Mesenchymal stem cell (in vitro differentiated cells and primary cell): ENCODE results near the gene GNPNAT1.
A peak's percentile ranks its signal among the peaks of the same experiment; 100 is the strongest.

Experiments used
- DNase-seq: peaks from one replicate; pipeline ENCODE4 v3.0.0-alpha.2; 2013
- H2AFZ ChIP-seq: one replicate; pipeline ENCODE4 v1.6.1; 2013; ENCODE audit warnings: low read depth, mild to moderate bottlenecking, control low read depth, inconsistent platforms, low read length, moderate library complexity
- H2AK5ac ChIP-seq: 2 replicates; pipeline ENCODE4 v1.6.1; 2013; ENCODE audit warnings: low read length, moderate library complexity, mild to moderate bottlenecking, inconsistent platforms; ENCODE audit not compliant: severe bottlenecking
- H2BK120ac ChIP-seq: one replicate; pipeline ENCODE4 v1.6.1; 2013; ENCODE audit warnings: low read depth, mild to moderate bottlenecking, inconsistent platforms, low read length, moderate library complexity
- H2BK12ac ChIP-seq, 2 experiments: one replicate each; pipeline ENCODE4 v1.6.1; 2013; ENCODE audit warnings: inconsistent platforms in 2 of 2, low read length in 2 of 2, mild to moderate bottlenecking in 2 of 2, moderate library complexity in 2 of 2, control low read depth in 1 of 2
- H2BK15ac ChIP-seq: one replicate; pipeline ENCODE4 v1.6.1; 2013; ENCODE audit warnings: mild to moderate bottlenecking, low read depth, inconsistent platforms; ENCODE audit not compliant: poor library complexity, severe bottlenecking
- H2BK5ac ChIP-seq: 2 replicates; pipeline ENCODE4 v1.6.1; 2013; ENCODE audit warnings: low read depth, mild to moderate bottlenecking, low read length, control low read depth, inconsistent platforms; ENCODE audit not compliant: poor library complexity, severe bottlenecking
- H3K14ac ChIP-seq, 2 experiments: one replicate each; pipeline ENCODE4 v1.6.1; 2013; ENCODE audit warnings: inconsistent platforms in 2 of 2, low read length in 2 of 2, control low read depth in 1 of 2, mild to moderate bottlenecking in 1 of 2, moderate library complexity in 1 of 2
- H3K18ac ChIP-seq, 2 experiments: one replicate each; pipeline ENCODE4 v1.6.1; 2013; ENCODE audit warnings: inconsistent platforms in 2 of 2, low read length in 2 of 2, control low read depth in 1 of 2, low read depth in 1 of 2, mild to moderate bottlenecking in 1 of 2
- H3K23ac ChIP-seq, 2 experiments: one replicate each; pipeline ENCODE4 v1.6.1; 2013; ENCODE audit warnings: inconsistent platforms in 2 of 2, low read length in 2 of 2, mild to moderate bottlenecking in 2 of 2, moderate library complexity in 2 of 2, control low read depth in 1 of 2
- H3K27ac ChIP-seq: 2 replicates; pipeline ENCODE4 v1.5.1; 2013; ENCODE audit warnings: mild to moderate bottlenecking, moderate library complexity, low read length, control low read depth, inconsistent platforms; ENCODE audit not compliant: poor library complexity, severe bottlenecking
- H3K27me3 ChIP-seq, 2 experiments: 2 replicates each; pipeline versions ENCODE4 v1.6.1 to v1.7.0; 2013; ENCODE audit warnings: low read length in 2 of 2, mild to moderate bottlenecking in 2 of 2, moderate library complexity in 2 of 2, control low read depth in 1 of 2, inconsistent platforms in 1 of 2; ENCODE audit not compliant: control insufficient read depth in 1 of 2, insufficient read depth in 1 of 2
- H3K36me3 ChIP-seq, 2 experiments: 2 replicates each; pipeline versions ENCODE4 v1.6.1 to v1.7.0; 2013; ENCODE audit warnings: low read length in 2 of 2, control low read depth in 1 of 2, inconsistent platforms in 1 of 2, low read depth in 1 of 2, mild to moderate bottlenecking in 1 of 2; ENCODE audit not compliant: insufficient read depth in 2 of 2, control insufficient read depth in 1 of 2
- H3K4ac ChIP-seq, 2 experiments: one replicate each; pipeline ENCODE4 v1.6.1; 2013; ENCODE audit warnings: inconsistent platforms in 2 of 2, low read length in 2 of 2, mild to moderate bottlenecking in 2 of 2, moderate library complexity in 2 of 2, control low read depth in 1 of 2, low read depth in 1 of 2
- H3K4me1 ChIP-seq: 2 replicates; pipeline ENCODE4 v1.6.1; 2013; ENCODE audit warnings: low read depth, low read length, control low read depth; ENCODE audit not compliant: control insufficient read depth, insufficient read depth
- H3K4me2 ChIP-seq: 2 replicates; pipeline ENCODE4 v1.6.1; 2013; ENCODE audit warnings: low read length, mild to moderate bottlenecking, inconsistent platforms; ENCODE audit not compliant: poor library complexity, severe bottlenecking
- H3K4me3 ChIP-seq, 2 experiments: 2 replicates each; pipeline versions ENCODE4 v1.5.1 to v1.7.0; 2013; ENCODE audit warnings: low read length in 2 of 2, mild to moderate bottlenecking in 2 of 2, control low read depth in 1 of 2, low read depth in 1 of 2; ENCODE audit not compliant: insufficient read depth in 1 of 2
- H3K79me1 ChIP-seq: replicated peaks from 2 replicates; pipeline ENCODE4 v1.6.1; 2013; ENCODE audit warnings: mild to moderate bottlenecking, control low read depth, low read length, inconsistent platforms; ENCODE audit not compliant: poor library complexity, severe bottlenecking
- H3K9ac ChIP-seq: 2 replicates; pipeline ENCODE4 v1.7.0; 2013; ENCODE audit warnings: mild to moderate bottlenecking, low read length, moderate library complexity
- H3K9me3 ChIP-seq: 2 replicates; pipeline ENCODE4 v1.7.0; 2013; ENCODE audit warnings: mild to moderate bottlenecking, low read length; ENCODE audit not compliant: control insufficient read depth
- H4K8ac ChIP-seq: one replicate; pipeline ENCODE4 v1.6.1; 2013; ENCODE audit warnings: inconsistent platforms, mild to moderate bottlenecking, low read length, moderate library complexity
- H4K91ac ChIP-seq: one replicate; pipeline ENCODE4 v1.6.1; 2013; ENCODE audit warnings: mild to moderate bottlenecking, low read length, inconsistent platforms
- WGBS: methylation state at CpG from one replicate; pipeline ENCODE4 v1.1.7; 2013; ENCODE audit warnings: mixed read lengths; 5-methylcytosine and 5-hydroxymethylcytosine counted together

The GNPNAT1 gene

DNA sequence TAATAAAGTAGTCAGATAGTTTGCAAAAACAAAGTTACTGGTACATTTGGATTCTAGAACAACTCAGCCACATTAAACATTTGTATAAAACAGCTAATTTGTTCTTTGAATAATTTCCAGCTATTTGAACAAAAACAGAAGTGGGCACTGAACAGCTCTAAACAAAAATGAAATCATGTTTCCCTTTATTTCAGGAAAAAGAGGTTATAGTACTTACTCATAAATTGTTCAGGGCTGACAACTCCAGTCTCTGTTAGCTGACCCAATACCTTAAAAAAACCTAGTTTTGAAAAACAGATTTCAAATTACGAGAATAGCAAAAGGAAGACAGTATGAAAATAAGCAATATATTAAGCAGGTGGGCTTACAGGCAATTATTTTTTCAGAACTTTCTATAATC lies 8.2 kb downstream of the GNPNAT1 start:
- Histone ChIP-seq H3K36me3 (peaks cover 6 to 48% of the 10 kb centered on the region in 2 experiments), H3K4ac (no peak overlapping the region), H2AK5ac (no peak overlapping the region), H2BK12ac (no peak overlapping the region), H2BK5ac (no peak overlapping the region), H3K4me3 (no peak overlapping the region), H3K23ac (no peak overlapping the region), H3K9me3 (no peaks in the 10 kb centered on the region), H3K14ac (no peak overlapping the region), H2AFZ (no peak overlapping the region), H3K4me1 (no peaks in the 10 kb centered on the region), H3K4me2 (no peak overlapping the region), H4K8ac (no peak overlapping the region), H3K79me1 (peaks cover 11% of the 10 kb centered on the region), H2BK120ac (no peak overlapping the region), H3K18ac (no peak overlapping the region), H3K27ac (no peak overlapping the region), H3K27me3 (no peaks in the 10 kb centered on the region), H3K9ac (no peak overlapping the region), H4K91ac (no peak overlapping the region), H2BK15ac (no peak overlapping the region)
- no CpG with 5 or more reads among the region's 1 CpG for WGBS
- no peak for DNase-seq

- no CpG with 5 or more reads among the region's 1 CpG for WGBS
- Histone ChIP-seq H4K91ac (no peak overlapping the region), H3K27ac (no peak overlapping the region), H2AFZ (no peak overlapping the region), H3K4me1 (no peaks in the 10 kb centered on the region), H3K14ac (no peak overlapping the region), H2BK15ac (no peak overlapping the region), H3K9ac (peak overlapping the region; percentile 2), H3K9me3 (no peaks in the 10 kb centered on the region), H3K4me2 (no peak overlapping the region), H3K36me3 (peaks cover 6 to 63% of the 10 kb centered on the region in 2 experiments), H3K23ac (no peak overlapping the region), H3K79me1 (peaks cover 11% of the 10 kb centered on the region), H2BK5ac (no peak overlapping the region), H2BK120ac (no peak overlapping the region), H3K4me3 (no peak overlapping the region), H2AK5ac (no peak overlapping the region), H3K18ac (no peak overlapping the region), H3K4ac (no peak overlapping the region), H4K8ac (no peak overlapping the region), H3K27me3 (no peaks in the 10 kb centered on the region), H2BK12ac (no peak overlapping the region)
- peak; percentile 13 for DNase-seq
Observed at GRCh38 chr14:52781629-52782028, 9.8 kb downstream of the GNPNAT1 start.

- H3K9ac ChIP-seq: peak overlapping the region; percentile 47
- no peak overlapping the region for H3K4me3 ChIP-seq
- H4K91ac ChIP-seq: no peak overlapping the region
- H3K18ac ChIP-seq: no peak overlapping the region
- no peak overlapping the region for H2AK5ac ChIP-seq
- H3K79me1 ChIP-seq: peaks cover 11% of the 10 kb centered on the region
- H3K23ac ChIP-seq: no peak overlapping the region
- no peak overlapping the region for H3K27ac ChIP-seq
- no peaks in the 10 kb centered on the region for H3K4me1 ChIP-seq
- H3K4ac ChIP-seq: no peak overlapping the region
- H2AFZ ChIP-seq: no peak overlapping the region
- H2BK15ac ChIP-seq: no peak overlapping the region
- H3K27me3 ChIP-seq: no peaks in the 10 kb centered on the region
- no peak overlapping the region for H3K14ac ChIP-seq
- no peak overlapping the region for H4K8ac ChIP-seq
- DNase-seq: no peak
- WGBS: no CpG with 5 or more reads among the region's 1 CpG
- H2BK12ac ChIP-seq: no peak overlapping the region
- H3K9me3 ChIP-seq: no peaks in the 10 kb centered on the region
- H3K4me2 ChIP-seq: no peak overlapping the region
- H3K36me3 ChIP-seq: peaks cover 8 to 69% of the 10 kb centered on the region in 2 experiments
- H2BK120ac ChIP-seq: no peak overlapping the region
- H2BK5ac ChIP-seq: no peak overlapping the region
Observed at GRCh38 chr14:52780893-52781292, 10.5 kb downstream of the GNPNAT1 start.

GRCh38 chr14:52778702-52779101 lies 12.7 kb downstream of the GNPNAT1 start:
- H3K27ac ChIP-seq: no peak overlapping the region
- H2AFZ ChIP-seq: no peak overlapping the region
- no peak overlapping the region for H3K14ac ChIP-seq
- H3K23ac ChIP-seq: no peak overlapping the region
- H3K9me3 ChIP-seq: no peaks in the 10 kb centered on the region
- H2AK5ac ChIP-seq: no peak overlapping the region
- no peak overlapping the region for H4K8ac ChIP-seq
- H3K4me1 ChIP-seq: no peaks in the 10 kb centered on the region
- WGBS: 99% methylated on average over 6 of the region's 7 CpGs
- no peak overlapping the region for H4K91ac ChIP-seq
- H3K9ac ChIP-seq: no peak overlapping the region
- no peak overlapping the region for H3K4me2 ChIP-seq
- no peak for DNase-seq
- H3K79me1 ChIP-seq: peaks cover 13% of the 10 kb centered on the region
- no peak overlapping the region for H2BK15ac ChIP-seq
- no peak overlapping the region for H2BK12ac ChIP-seq
- H3K18ac ChIP-seq: no peak overlapping the region
- H3K36me3 ChIP-seq: peaks cover 13 to 91% of the 10 kb centered on the region in 2 experiments
- no peak overlapping the region for H2BK5ac ChIP-seq
- no peak overlapping the region for H3K4me3 ChIP-seq
- no peak overlapping the region for H2BK120ac ChIP-seq
- H3K4ac ChIP-seq: no peak overlapping the region
- no peaks in the 10 kb centered on the region for H3K27me3 ChIP-seq
